Caki2 (cell line): ENCODE data around the gene USP25. TPM values are rescaled to one million over a fixed set of nuclear protein-coding genes. Genes with fewer than 3 reads are reported as not detected.

Experiments
- DNase-seq: peaks from one replicate; pipeline ENCODE4 v3.0.0-alpha.2; 2015; ENCODE audit warnings: low read depth
- in situ Hi-C: cut with HindIII; loops from 2 replicates; pipeline ENCODE4 v1.10.0; 2016; ENCODE audit warnings: low sequenced_read_pairs, low pct_unique_long_range_greater_than_20kb, mixed read lengths
- total RNA-seq: library from RNA; depleted of rRNA; stranded (reverse); fragments of >200 nt; shearing (Covaris generic); gene quantifications from 2 replicates; pipeline ENCODE4 v1.2.3, GENCODE V29; 2014; ENCODE audit warnings: low replicate concordance; rRNA removed

Gene USP25
- total RNA-seq = 15.8 and 26.8 TPM in 2 replicates

DNA sequence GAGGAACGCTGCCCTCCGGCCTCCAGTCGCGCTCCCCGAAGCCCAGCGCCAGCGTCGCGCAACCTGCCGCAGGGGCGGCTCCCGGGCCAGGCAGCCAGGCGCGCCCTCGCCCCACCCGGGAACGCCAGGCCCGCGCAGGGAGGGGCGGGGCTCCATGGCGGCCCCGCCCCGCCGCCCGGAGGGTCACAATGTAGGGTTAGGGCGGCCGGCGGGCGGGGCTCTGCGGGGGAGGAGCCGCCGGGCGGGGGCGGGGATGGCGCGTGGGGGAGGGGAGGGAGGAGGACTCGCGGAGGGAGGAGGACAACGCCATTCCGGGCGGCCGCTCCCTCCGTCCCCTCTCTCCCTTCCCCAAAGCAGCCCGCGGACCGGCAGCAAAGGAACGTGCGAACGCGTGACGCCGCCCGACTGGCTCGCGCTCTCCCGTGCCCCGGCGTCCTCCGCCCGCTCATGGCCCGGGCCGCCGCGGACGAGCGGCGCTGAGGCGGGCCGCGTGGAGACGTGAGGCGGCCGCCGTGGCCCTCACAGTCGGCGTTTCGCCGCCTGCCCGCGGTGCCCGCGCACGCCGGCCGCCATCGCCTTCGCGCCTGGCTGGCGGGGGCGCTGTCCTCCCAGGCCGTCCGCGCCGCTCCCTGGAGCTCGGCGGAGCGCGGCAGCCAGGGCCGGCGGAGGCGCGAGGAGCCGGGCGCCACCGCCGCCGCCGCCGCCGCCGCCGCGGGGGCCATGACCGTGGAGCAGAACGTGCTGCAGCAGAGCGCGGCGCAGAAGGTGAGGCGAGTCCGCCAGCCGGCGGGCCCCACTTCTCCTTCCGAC lies at the start of gene USP25:
Gene USP25 (plus strand): TSS at position 309 of the 810 bp plus-strand sequence. CDS start 412 bp downstream, at position 721.
- DNase-seq = peak; percentile 87
- in situ Hi-C loops = no loop called here

DNA sequence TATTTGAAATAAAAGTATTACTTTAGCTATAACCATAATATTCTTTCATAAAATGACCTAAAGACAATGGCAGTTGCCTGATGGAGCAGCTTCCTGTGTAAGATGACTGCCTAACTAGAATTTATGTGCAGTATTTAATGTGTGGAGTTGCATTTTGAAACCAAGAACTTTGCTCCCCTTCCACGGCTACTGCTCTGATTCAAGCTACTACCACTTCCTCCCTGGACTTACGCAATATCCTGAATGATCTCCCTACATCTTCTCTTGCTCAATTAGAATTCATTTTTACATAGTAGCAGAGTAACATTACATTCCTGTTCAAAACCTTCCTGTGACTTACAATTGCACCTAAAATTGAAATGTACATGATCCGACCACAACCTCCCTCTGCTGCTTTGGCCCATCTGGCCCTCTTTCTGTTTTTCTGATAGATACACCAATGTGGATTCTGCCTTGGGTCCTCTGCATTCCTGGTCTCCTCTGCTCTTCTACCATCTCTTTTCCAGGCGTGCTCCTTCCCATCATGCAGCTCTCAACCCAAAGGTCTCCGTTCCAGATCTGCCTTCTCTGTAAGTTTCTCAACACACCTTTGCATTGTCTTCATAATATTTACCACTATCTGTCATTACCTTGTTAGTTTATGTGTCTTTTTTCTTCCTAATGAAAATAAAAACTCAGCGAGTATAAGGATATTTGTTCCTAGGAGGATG lies 47.4 kb upstream of the USP25 start:
- in situ Hi-C loops = no loop called here
- no peak for DNase-seq

GRCh38 chr21:15682977-15683376 lies 46.8 kb upstream of the USP25 start:
- DNase-seq = no peak
- in situ Hi-C loops = no loop called here

- no peak for DNase-seq
Observed at GRCh38 chr21:15686506-15686905, 43.3 kb upstream of the USP25 start.

GRCh38 chr21:15687208-15687607 lies 42.6 kb upstream of the USP25 start:
- DNase-seq = no peak

More at GRCh38 chr21:15686506-15686905, 43.3 kb upstream of the USP25 start:
- in situ Hi-C loops = no loop called here

GRCh38 chr21:15688016-15688415 lies 41.8 kb upstream of the USP25 start:
- in situ Hi-C loops = no loop called here
- no peak for DNase-seq

More at GRCh38 chr21:15687208-15687607, 42.6 kb upstream of the USP25 start:
- in situ Hi-C loops = no loop called here

- in situ Hi-C loops = no loop called here
Observed at GRCh38 chr21:15688809-15689208, 41.0 kb upstream of the USP25 start.

GRCh38 chr21:15692711-15693110 lies 37.1 kb upstream of the USP25 start:
- in situ Hi-C loops = no loop called here
- DNase-seq = no peak

More at GRCh38 chr21:15688809-15689208, 41.0 kb upstream of the USP25 start:
- no peak for DNase-seq

GRCh38 chr21:15695241-15695640 lies 34.5 kb upstream of the USP25 start:
- in situ Hi-C loops = no loop called here
- DNase-seq = no peak

GRCh38 chr21:15701830-15702229 lies 28.0 kb upstream of the USP25 start:
- DNase-seq = no peak
- in situ Hi-C loops = no loop called here

GRCh38 chr21:15703932-15704331 lies 25.9 kb upstream of the USP25 start:
- in situ Hi-C loops = no loop called here
- DNase-seq = no peak

DNA sequence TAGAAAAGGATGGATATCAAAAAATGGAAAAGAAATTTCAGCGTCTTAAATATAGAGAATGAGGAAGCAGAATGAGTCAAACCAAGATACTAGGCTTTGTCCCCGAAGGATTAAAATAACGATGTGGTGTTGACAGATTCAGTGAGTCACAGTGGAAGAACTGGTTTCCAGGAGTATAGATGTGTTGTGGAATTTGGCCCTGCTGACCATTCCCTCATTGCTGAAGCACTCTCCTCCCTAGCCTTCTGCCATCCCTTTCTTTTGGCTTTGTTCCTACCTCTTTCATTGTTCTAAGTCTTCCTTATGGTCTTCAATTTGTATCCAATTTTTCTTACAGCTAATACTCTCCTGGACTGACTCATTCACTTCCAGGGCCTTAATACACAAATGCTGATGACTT lies 23.1 kb upstream of the USP25 start:
- peak; percentile 15 for DNase-seq

GRCh38 chr21:15713412-15713811 lies 16.4 kb upstream of the USP25 start:
- in situ Hi-C loops = no loop called here
- no peak for DNase-seq

More for the DNA sequence above, 23.1 kb upstream of the USP25 start:
- in situ Hi-C loops = no loop called here

DNA sequence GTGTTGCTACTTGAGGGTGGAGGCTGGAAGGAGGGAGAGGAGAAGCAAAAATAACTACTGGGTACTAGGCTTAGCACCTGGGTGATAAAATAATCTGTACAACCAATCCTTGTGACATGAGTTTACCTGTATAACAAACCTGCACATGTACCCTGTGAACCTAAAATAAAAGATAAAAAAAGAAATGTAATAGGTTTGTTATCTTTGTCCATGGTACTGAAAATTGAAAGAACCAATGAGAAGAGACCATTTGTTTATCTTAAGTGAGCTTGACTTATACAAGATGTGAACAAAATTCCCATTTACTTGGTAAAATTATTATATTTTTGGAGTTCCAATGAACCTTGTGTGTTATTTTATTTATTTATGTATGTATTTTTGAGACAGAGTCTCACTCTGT lies 11.1 kb upstream of the USP25 start:
- in situ Hi-C loops = no loop called here
- no peak for DNase-seq

DNA sequence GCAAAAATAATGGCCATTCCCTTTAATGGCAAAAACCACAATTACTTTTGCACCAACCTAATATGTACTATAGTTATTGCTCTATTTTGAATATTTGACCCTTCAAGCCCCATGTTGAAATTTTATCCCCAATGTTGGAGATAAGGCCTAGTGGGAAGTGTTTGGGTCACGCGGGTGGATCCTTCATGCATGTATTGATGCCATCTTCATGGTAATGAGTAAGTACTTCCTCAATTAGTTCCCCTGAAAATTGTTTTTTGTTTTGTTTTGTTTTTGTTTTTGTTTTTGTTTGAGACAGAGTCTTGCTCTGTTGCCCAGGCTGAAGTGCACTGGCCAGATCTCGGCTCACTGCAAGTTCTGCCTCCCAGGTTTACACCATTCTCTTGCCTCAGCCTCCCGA lies 9.8 kb upstream of the USP25 start:
- no peak for DNase-seq
- in situ Hi-C loops = no loop called here

DNA sequence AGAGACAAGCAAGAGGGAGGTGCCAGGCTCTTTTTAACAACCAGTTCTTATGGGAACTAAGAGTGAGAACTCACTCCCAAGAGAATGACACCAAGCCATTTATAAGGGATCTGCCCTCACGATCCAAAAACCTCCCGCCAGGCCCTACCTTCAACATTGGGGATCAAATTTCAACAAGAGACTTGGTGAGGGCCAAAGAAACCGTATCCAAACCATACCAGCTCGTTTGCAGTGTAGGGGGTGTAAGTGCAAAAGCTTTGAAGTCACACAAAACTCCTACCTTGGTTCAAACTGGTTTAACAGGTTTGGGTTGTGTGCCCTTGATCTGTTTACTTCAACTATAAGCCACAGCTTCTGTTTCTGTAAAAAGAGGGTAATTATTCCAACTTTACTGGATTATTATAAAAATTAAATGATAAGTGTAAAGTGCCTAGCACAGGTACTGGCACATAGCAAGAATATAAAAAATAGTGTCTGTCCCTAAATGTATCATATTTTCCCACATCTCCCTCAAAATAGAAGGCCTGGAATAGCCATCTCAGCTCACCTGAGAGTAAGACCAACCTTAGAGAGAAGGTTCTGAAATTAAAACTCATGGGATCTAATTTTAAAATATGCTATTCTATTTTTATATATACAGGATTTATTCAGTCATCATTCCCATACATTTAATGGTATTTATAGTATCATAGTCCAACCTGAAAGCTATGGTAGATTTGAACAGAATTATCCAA lies 7.0 kb upstream of the USP25 start:
- DNase-seq = no peak
- in situ Hi-C loops = no loop called here

- in situ Hi-C loops = no loop called here
Observed at GRCh38 chr21:15725949-15726348, 3.8 kb upstream of the USP25 start.

DNA sequence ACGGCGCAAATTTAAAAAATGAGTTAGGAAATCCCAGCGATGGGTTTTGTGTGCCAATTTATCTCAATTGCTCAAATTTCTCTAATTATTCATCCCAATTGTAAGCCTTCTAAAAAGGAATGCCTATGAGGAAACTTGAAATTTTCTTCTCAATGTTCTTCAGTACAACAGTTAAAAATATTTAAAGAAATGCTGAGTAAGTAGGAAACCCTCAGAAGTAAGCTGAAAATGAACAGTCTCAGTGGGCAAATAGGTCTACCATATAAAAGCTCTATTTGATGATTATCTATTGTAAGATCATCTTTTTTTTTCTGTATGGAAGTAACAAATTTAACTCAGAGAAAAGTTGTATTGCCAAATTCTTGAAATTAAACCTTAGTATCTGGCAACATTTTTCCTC lies 1.7 kb upstream of the USP25 start:
- in situ Hi-C loops = no loop called here
- no peak for DNase-seq

More at GRCh38 chr21:15725949-15726348, 3.8 kb upstream of the USP25 start:
- DNase-seq = no peak

DNA sequence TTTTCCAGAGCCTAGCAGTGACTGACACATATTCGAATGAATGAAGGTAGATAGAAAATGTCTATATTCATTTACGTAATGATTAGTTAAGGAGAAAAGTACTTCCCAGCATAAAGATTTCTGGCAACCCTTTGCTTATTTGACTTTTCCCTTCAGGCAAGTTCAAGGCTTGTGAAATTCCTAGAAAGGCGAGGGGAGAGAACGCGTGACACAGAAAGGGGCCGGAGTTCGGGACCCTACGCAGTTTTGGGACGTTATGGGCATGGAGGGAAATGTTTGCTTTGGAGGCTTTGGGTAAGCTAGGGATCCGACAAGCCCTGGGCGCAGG lies 472 bp upstream of the USP25 start:
- in situ Hi-C loops = no loop called here
- no peak for DNase-seq
